Measurements from ENCODE around the gene FAM180B. TPM values are rescaled to one million over a fixed set of nuclear protein-coding genes. Genes with fewer than 3 reads are reported as not detected.

FAM180B gene
- total and polyA plus RNA-seq, 2 of the 8 experiments (the other 6 are each of a cell fraction or from before 2014, with no cell fraction given): 0.09 TPM; not detected in 1

DNA sequence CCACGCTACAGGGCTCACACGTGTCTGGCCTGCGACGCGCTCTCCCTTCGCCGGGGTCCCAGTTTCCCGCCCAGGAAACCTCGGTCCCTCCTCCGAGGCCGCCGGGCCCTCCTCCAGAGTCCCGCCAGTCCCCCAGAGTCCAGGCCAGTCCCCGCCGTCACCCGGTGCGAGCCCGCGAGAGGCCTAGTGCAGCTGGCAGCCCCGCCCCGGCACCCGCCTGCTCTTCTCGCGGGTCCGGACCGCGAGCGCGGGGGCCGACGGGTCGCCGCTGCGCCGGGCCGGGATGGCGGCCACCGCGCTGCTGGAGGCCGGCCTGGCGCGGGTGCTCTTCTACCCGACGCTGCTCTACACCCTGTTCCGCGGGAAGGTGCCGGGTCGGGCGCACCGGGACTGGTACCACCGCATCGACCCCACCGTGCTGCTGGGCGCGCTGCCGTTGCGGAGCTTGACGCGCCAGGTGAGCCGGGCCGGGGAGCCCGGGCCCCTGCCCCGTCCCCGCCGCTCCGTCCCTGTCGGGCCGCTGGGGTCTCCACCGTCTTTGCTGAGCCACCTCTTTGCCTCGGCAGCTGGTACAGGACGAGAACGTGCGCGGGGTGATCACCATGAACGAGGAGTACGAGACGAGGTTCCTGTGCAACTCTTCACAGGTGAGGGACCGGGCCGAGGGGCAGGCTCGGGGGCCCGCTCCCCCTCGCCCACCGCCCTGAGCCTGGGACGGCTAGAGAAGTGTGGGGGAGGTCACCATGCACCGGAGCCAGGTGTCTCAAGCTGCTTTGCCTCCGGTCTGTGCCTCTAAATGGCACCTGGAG, 20.9 kb upstream of the FAM180B start, which contains the start of gene PTPMT1 (continued):
- TF ChIP-seq, protein P1, sequence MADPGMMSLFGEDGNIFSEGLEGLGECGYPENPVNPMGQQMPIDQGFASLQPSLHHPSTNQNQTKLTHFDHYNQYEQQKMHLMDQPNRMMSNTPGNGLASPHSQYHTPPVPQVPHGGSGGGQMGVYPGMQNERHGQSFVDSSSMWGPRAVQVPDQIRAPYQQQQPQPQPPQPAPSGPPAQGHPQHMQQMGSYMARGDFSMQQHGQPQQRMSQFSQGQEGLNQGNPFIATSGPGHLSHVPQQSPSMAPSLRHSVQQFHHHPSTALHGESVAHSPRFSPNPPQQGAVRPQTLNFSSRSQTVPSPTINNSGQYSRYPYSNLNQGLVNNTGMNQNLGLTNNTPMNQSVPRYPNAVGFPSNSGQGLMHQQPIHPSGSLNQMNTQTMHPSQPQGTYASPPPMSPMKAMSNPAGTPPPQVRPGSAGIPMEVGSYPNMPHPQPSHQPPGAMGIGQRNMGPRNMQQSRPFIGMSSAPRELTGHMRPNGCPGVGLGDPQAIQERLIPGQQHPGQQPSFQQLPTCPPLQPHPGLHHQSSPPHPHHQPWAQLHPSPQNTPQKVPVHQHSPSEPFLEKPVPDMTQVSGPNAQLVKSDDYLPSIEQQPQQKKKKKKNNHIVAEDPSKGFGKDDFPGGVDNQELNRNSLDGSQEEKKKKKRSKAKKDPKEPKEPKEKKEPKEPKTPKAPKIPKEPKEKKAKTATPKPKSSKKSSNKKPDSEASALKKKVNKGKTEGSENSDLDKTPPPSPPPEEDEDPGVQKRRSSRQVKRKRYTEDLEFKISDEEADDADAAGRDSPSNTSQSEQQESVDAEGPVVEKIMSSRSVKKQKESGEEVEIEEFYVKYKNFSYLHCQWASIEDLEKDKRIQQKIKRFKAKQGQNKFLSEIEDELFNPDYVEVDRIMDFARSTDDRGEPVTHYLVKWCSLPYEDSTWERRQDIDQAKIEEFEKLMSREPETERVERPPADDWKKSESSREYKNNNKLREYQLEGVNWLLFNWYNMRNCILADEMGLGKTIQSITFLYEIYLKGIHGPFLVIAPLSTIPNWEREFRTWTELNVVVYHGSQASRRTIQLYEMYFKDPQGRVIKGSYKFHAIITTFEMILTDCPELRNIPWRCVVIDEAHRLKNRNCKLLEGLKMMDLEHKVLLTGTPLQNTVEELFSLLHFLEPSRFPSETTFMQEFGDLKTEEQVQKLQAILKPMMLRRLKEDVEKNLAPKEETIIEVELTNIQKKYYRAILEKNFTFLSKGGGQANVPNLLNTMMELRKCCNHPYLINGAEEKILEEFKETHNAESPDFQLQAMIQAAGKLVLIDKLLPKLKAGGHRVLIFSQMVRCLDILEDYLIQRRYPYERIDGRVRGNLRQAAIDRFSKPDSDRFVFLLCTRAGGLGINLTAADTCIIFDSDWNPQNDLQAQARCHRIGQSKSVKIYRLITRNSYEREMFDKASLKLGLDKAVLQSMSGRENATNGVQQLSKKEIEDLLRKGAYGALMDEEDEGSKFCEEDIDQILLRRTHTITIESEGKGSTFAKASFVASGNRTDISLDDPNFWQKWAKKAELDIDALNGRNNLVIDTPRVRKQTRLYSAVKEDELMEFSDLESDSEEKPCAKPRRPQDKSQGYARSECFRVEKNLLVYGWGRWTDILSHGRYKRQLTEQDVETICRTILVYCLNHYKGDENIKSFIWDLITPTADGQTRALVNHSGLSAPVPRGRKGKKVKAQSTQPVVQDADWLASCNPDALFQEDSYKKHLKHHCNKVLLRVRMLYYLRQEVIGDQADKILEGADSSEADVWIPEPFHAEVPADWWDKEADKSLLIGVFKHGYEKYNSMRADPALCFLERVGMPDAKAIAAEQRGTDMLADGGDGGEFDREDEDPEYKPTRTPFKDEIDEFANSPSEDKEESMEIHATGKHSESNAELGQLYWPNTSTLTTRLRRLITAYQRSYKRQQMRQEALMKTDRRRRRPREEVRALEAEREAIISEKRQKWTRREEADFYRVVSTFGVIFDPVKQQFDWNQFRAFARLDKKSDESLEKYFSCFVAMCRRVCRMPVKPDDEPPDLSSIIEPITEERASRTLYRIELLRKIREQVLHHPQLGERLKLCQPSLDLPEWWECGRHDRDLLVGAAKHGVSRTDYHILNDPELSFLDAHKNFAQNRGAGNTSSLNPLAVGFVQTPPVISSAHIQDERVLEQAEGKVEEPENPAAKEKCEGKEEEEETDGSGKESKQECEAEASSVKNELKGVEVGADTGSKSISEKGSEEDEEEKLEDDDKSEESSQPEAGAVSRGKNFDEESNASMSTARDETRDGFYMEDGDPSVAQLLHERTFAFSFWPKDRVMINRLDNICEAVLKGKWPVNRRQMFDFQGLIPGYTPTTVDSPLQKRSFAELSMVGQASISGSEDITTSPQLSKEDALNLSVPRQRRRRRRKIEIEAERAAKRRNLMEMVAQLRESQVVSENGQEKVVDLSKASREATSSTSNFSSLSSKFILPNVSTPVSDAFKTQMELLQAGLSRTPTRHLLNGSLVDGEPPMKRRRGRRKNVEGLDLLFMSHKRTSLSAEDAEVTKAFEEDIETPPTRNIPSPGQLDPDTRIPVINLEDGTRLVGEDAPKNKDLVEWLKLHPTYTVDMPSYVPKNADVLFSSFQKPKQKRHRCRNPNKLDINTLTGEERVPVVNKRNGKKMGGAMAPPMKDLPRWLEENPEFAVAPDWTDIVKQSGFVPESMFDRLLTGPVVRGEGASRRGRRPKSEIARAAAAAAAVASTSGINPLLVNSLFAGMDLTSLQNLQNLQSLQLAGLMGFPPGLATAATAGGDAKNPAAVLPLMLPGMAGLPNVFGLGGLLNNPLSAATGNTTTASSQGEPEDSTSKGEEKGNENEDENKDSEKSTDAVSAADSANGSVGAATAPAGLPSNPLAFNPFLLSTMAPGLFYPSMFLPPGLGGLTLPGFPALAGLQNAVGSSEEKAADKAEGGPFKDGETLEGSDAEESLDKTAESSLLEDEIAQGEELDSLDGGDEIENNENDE (IDR thresholded peaks at IDR 0.05; ENCODE audit: insufficient replicate concordance, low read length): no peak
- TF ChIP-seq BRCA1 (IDR thresholded peaks at IDR 0.05; ENCODE audit: low read depth, low read length) (peak; percentile 63; the same call in 1 of the 2 replicates), RFX5 (IDR thresholded peaks at IDR 0.05; ENCODE audit: borderline replicate concordance, low read depth, low read length) (no peak), CREB1 (IDR thresholded peaks at IDR 0.05) (no peak), SIRT6 (IDR thresholded peaks at IDR 0.05; ENCODE audit: low read length) (no peak), YY1 (IDR thresholded peaks at IDR 0.05; ENCODE audit: low read depth, low read length) (peak; percentile 82; the same call in 1 of the 2 replicates), TBP (IDR thresholded peaks at IDR 0.05; ENCODE audit: low read depth, low read length) (peak; percentile 61; the same call in 1 of the 2 replicates), TCF12 (IDR thresholded peaks at IDR 0.05; ENCODE audit: low read depth, low read length) (no peak), CBX8 (IDR thresholded peaks at IDR 0.05; ENCODE audit: borderline replicate concordance, low read depth, low read length) (no peak), EGR1 (IDR thresholded peaks at IDR 0.05; ENCODE audit: borderline replicate concordance, low read depth, low read length) (no peak), BCL11A (IDR thresholded peaks at IDR 0.05; ENCODE audit: low read depth in 2 of 2, low read length in 2 of 2) (no peak), POLR2A (IDR thresholded peaks at IDR 0.05; ENCODE audit: control extremely low read depth in 1 of 2, low read depth in 2 of 2, low read length in 2 of 2) (peak; percentile 48 to 82)
